Glutamatergic neuron (in vitro differentiated cells): Measurements from ENCODE around the gene COL24A1. TPM values are rescaled to one million over a fixed set of nuclear protein-coding genes. Genes with fewer than 3 reads are reported as not detected.

Experiments used
- DNase-seq: peaks from one replicate; pipeline ENCODE4 v3.0.0; 2022
- H3K27ac Mint-ChIP-seq: one replicate; pipeline ENCODE4 v1.8.0; 2020; ENCODE audit warnings: mild to moderate bottlenecking, mixed read lengths, inconsistent platforms; ENCODE audit not compliant: unreplicated experiment
- H3K27me3 Mint-ChIP-seq: one replicate; pipeline ENCODE4 v1.8.0; 2020; ENCODE audit warnings: mild to moderate bottlenecking, moderate library complexity, mixed read lengths, inconsistent platforms; ENCODE audit not compliant: unreplicated experiment
- H3K36me3 Mint-ChIP-seq: one replicate; pipeline ENCODE4 v1.8.0; 2020; ENCODE audit warnings: mild to moderate bottlenecking, mixed read lengths, inconsistent platforms; ENCODE audit not compliant: unreplicated experiment
- H3K4me1 Mint-ChIP-seq: one replicate; pipeline ENCODE4 v1.8.0; 2020; ENCODE audit warnings: mild to moderate bottlenecking, low read depth, mixed read lengths, inconsistent platforms; ENCODE audit not compliant: unreplicated experiment
- H3K4me3 Mint-ChIP-seq: one replicate; pipeline ENCODE4 v1.8.0; 2020; ENCODE audit warnings: mild to moderate bottlenecking, mixed read lengths, inconsistent platforms; ENCODE audit not compliant: unreplicated experiment
- H3K9me3 Mint-ChIP-seq: one replicate; pipeline ENCODE4 v1.8.0; 2020; ENCODE audit warnings: mild to moderate bottlenecking, moderate library complexity, mixed read lengths, inconsistent platforms; ENCODE audit not compliant: unreplicated experiment
- total RNA-seq: library from RNA; stranded (reverse); fragmentation: NEBNext Ultra II Directional; extraction: Animal tissue kit (Norgen Biotek cat#: 25700); gene quantifications from one replicate; pipeline ENCODE4 v1.2.1, GENCODE V29; 2021; ENCODE audit not compliant: unreplicated experiment
- TF ChIP-seq, protein P1 (sequence below): fragments of 200-600 bp; sonication (generic); IDR thresholded peaks from one replicate; pipeline ENCODE4 v1.5.0; 2021; ENCODE audit not compliant: partially characterized antibody, unreplicated experiment

COL24A1 gene
- total RNA-seq, 1 donor from 2014 or later = 0.15 TPM

DNA sequence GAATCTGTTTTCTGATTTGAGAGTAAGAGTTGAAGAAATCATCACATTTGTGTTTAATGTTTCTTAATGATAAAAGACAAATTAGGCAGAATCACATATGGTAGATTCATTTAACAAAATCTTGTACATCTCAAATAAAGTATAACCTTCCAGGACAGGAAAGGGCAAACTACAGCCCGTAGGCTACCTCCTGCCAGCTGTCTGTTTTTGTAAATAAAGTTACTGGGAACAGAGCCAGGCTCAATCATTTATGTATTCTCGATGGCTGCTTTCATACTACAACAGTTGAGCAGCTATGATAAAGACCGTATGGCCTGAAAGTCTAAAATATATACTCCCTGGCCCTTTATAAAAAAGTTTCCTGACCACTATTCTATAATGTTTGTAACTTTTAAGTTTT lies 204.1 kb downstream of the COL24A1 start:
- TF ChIP-seq, protein P1, sequence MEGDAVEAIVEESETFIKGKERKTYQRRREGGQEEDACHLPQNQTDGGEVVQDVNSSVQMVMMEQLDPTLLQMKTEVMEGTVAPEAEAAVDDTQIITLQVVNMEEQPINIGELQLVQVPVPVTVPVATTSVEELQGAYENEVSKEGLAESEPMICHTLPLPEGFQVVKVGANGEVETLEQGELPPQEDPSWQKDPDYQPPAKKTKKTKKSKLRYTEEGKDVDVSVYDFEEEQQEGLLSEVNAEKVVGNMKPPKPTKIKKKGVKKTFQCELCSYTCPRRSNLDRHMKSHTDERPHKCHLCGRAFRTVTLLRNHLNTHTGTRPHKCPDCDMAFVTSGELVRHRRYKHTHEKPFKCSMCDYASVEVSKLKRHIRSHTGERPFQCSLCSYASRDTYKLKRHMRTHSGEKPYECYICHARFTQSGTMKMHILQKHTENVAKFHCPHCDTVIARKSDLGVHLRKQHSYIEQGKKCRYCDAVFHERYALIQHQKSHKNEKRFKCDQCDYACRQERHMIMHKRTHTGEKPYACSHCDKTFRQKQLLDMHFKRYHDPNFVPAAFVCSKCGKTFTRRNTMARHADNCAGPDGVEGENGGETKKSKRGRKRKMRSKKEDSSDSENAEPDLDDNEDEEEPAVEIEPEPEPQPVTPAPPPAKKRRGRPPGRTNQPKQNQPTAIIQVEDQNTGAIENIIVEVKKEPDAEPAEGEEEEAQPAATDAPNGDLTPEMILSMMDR = no peak
- Mint-ChIP-seq H3K4me3 (no peak overlapping the region), H3K27ac (no peak overlapping the region), H3K36me3 (no peaks in the 10 kb centered on the region), H3K9me3 (no peaks in the 10 kb centered on the region), H3K27me3 (no peaks in the 10 kb centered on the region), H3K4me1 (no peaks in the 10 kb centered on the region)
- DNase-seq = no peak

DNA sequence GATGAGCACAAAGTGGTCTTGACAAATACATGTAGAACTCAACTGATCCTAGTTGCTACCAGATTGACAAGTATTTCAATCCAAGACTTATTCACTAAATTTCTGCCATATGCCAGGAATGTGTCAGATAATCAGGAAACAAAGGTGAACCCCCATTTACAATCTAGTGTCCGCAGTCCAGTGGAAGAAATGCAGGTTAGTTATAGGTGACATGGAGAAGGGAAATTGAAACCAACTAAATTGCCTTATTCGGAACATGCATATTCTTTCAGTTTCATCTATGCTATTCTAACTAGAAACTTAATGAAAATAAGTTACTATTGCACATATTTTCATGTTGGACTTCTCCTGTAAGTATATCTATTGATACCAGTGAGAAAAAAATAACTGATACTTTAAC lies 209.4 kb downstream of the COL24A1 start:
- H3K27me3 Mint-ChIP-seq = no peaks in the 10 kb centered on the region
- no peaks in the 10 kb centered on the region for H3K9me3 Mint-ChIP-seq
- TF ChIP-seq, protein P1 = no peak
- H3K4me1 Mint-ChIP-seq = no peaks in the 10 kb centered on the region
- H3K27ac Mint-ChIP-seq = no peak overlapping the region
- no peaks in the 10 kb centered on the region for H3K36me3 Mint-ChIP-seq
- no peak for DNase-seq
- H3K4me3 Mint-ChIP-seq = no peak overlapping the region

DNA sequence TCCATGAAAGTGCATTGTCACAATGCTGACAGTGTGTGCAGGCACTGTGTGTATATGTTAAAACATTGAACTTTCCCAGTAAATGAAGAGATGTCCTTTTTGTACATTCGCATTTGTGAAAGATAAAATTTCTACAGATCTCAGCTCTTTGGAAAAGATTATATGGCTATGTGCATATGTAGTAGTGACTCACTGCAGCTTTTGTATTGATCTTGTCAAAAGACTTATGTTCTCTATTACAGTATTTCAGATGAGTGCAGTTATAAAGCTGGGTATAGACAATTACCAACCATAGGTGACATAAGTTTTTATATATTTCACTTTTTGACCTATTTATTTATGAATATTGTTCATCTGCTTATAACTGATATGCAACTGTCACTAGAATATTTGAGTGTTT lies 212.6 kb downstream of the COL24A1 start:
- Mint-ChIP-seq H3K27ac (no peak overlapping the region), H3K4me3 (no peak overlapping the region), H3K27me3 (no peaks in the 10 kb centered on the region), H3K36me3 (no peaks in the 10 kb centered on the region), H3K9me3 (no peaks in the 10 kb centered on the region), H3K4me1 (no peaks in the 10 kb centered on the region)
- DNase-seq = no peak
- TF ChIP-seq, protein P1 = no peak

DNA sequence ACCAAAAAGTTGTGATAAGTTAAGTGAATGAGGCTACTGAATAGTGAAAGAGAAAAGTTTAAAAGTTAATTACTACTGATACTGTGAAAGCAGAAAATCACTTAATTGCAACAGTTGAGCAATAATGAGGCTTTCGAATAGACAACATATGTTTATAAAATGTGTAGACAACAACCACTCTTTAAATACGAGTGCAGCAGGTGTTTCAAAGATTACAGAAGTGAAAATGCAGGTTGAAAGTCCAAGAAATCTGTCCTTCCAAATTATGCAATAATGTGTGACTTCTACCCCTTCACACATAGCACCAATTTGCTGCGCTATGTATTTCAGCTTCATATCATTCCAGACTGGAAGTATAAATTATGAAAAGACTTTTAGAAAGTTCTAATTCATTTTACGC lies 213.0 kb downstream of the COL24A1 start:
- DNase-seq = no peak
- Mint-ChIP-seq H3K4me3 (no peak overlapping the region), H3K27ac (no peak overlapping the region), H3K27me3 (no peaks in the 10 kb centered on the region), H3K4me1 (no peaks in the 10 kb centered on the region), H3K9me3 (no peaks in the 10 kb centered on the region), H3K36me3 (no peaks in the 10 kb centered on the region)
- TF ChIP-seq, protein P1 = no peak

DNA sequence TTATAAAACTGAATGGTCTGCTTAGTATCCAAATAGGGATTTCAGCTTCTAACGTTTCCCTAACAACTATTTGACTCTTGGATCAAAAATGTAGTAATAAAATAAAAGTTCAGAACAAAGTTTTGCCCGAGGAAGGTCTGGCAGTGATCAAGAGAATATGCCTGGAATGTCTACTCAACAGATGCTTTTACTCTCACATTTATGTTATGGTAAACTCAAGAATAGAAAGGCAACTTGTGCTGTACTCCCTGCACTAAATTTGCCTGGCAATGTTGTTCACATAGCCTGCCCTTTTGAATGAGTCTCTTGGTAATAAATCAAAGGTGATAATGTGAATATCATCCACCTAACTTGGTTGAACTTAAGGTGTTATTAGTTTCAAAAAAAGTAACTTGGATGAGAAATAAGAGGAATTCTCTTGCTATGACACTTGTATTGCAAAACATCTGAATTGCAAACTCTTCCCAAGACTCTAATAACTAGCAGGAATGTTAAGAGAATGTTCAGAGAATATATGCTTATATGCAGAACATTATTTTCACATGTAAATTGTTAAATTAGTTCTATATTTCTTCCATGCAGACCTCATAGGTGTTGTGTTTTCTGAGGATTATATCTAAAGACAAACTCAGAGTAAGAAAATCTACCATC lies 215.8 kb downstream of the COL24A1 start:
- Mint-ChIP-seq H3K36me3 (no peaks in the 10 kb centered on the region), H3K4me3 (no peak overlapping the region), H3K27ac (no peak overlapping the region), H3K9me3 (no peaks in the 10 kb centered on the region), H3K4me1 (no peaks in the 10 kb centered on the region), H3K27me3 (no peaks in the 10 kb centered on the region)
- TF ChIP-seq, protein P1 = no peak
- no peak for DNase-seq
